MM.1S (cell line): ENCODE results near the gene SH3RF3.

Experiments
- DNase-seq: peaks from one replicate; pipeline ENCODE4 v3.0.0-alpha.2; 2015
- H2AFZ ChIP-seq: fragments of 300-600 bp; sonication (generic); 2 replicates; pipeline ENCODE4 v1.6.0; 2016; ENCODE audit warnings: antibody characterized with exemption, low read length
- H3F3A ChIP-seq: fragments of 300-600 bp; sonication (generic); 2 replicates; pipeline ENCODE4 v1.6.1; 2016; ENCODE audit warnings: mild to moderate bottlenecking, antibody characterized with exemption, low read length, moderate library complexity, mixed read lengths; ENCODE audit not compliant: insufficient read depth
- H3K27ac ChIP-seq: fragments of 300-600 bp; sonication (generic); 2 replicates; pipeline ENCODE4 v1.5.1; 2016; ENCODE audit warnings: mild to moderate bottlenecking, low read length
- H3K27me3 ChIP-seq: fragments of 300-600 bp; sonication (generic); replicated peaks from 2 replicates; pipeline ENCODE4 v1.6.0; 2016; ENCODE audit warnings: low read length; ENCODE audit not compliant: insufficient read depth
- H3K36me3 ChIP-seq: fragments of 300-600 bp; sonication (generic); replicated peaks from 2 replicates; pipeline ENCODE4 v1.6.1; 2016; ENCODE audit warnings: mild to moderate bottlenecking, low read length, mixed read lengths; ENCODE audit not compliant: insufficient read depth
- H3K4me1 ChIP-seq: fragments of 300-600 bp; sonication (generic); 2 replicates; pipeline ENCODE4 v1.6.1; 2016; ENCODE audit warnings: low read length, mixed read lengths
- H3K4me2 ChIP-seq: fragments of 300-600 bp; sonication (generic); 2 replicates; pipeline ENCODE4 v1.6.0; 2016; ENCODE audit warnings: low read depth, low read length
- H3K4me3 ChIP-seq: fragments of 300-600 bp; sonication (generic); 2 replicates; pipeline ENCODE4 v1.5.1; 2016; ENCODE audit warnings: low read length, mixed read lengths
- H3K79me2 ChIP-seq: fragments of 300-600 bp; sonication (generic); 2 replicates; pipeline ENCODE4 v1.6.1; 2016; ENCODE audit warnings: mixed run types, low read length, mixed read lengths
- H3K9ac ChIP-seq: fragments of 300-600 bp; sonication (generic); 2 replicates; pipeline ENCODE4 v1.6.1; 2016; ENCODE audit warnings: low read length, mixed read lengths
- H3K9me2 ChIP-seq: fragments of 300-600 bp; sonication (generic); replicated peaks from 2 replicates; pipeline ENCODE4 v1.6.1; 2016; ENCODE audit warnings: mild to moderate bottlenecking, low read length, mixed read lengths; ENCODE audit not compliant: insufficient read depth
- H3K9me3 ChIP-seq: fragments of 300-600 bp; sonication (generic); replicated peaks from 2 replicates; pipeline ENCODE4 v1.6.1; 2016; ENCODE audit warnings: mild to moderate bottlenecking, low read length, mixed read lengths; ENCODE audit not compliant: insufficient read depth
- H4K20me1 ChIP-seq: fragments of 300-600 bp; sonication (generic); 2 replicates; pipeline ENCODE4 v1.6.1; 2016; ENCODE audit warnings: mild to moderate bottlenecking, low read length, moderate library complexity, mixed read lengths; ENCODE audit not compliant: insufficient read depth
- EZH2 ChIP-seq: fragments of 300-600 bp; sonication (generic); optimal IDR thresholded peaks from 2 replicates; pipeline ENCODE3; 2017; ENCODE audit warnings: low read depth, mild to moderate bottlenecking, antibody characterized with exemption, low read length, mixed read lengths
- EZH2phosphoT487 ChIP-seq: fragments of 300-600 bp; sonication (generic); IDR thresholded peaks from 2 replicates; pipeline ENCODE4 v1.6.1; 2018; ENCODE audit warnings: antibody characterized with exemption, low read length
- TF ChIP-seq, protein P1 (sequence below): fragments of 300-600 bp; sonication (generic); IDR thresholded peaks from 2 replicates; pipeline ENCODE4 v1.5.1; 2016; ENCODE audit warnings: antibody characterized with exemption, low read length, mixed read lengths

Gene SH3RF3

DNA sequence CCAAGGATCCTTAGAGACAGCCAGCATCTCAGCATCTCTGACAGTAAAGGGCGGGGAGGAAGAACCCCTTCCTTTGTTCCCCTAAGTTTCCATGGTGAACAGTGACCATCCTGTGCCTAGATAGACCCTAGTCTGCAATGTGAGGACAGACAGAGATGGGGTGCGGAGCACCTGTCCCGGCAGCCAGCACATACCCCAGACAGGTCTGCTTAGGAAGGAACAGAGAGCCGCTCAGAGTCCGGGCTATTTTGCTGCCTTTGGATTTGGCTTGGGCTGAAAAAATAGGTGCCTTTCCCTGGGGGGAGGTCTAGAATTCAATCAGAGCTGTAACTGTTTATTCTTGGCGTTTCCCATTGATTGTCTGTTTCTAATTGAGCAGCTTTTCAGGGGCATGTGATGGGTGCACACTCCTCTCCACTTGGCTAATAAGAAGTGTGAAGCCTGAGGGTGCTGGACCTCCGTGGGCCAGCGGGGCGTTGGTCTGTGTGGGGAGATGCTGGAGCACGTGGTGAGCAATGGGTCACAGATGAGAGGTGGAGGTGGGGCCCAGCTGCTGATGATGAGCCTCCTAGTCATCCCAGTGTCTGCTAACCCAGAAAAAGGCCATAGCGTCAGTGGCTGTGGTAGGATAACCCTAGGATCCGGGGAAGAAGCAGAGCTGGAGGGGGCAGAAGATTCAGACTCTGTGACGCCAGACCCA lies 247.9 kb downstream of the SH3RF3 start:
- no peaks in the 10 kb centered on the region for H3K79me2 ChIP-seq
- H3K4me1 ChIP-seq, result no peaks in the 10 kb centered on the region
- no peaks in the 10 kb centered on the region for H3K9me2 ChIP-seq
- peaks cover 3% of the 10 kb centered on the region; the same call in 1 of the 2 replicates for H3K36me3 ChIP-seq
- no peak overlapping the region for H3K27ac ChIP-seq
- H3K9ac ChIP-seq, result no peak overlapping the region
- no peak for DNase-seq
- H3K9me3 ChIP-seq, result no peaks in the 10 kb centered on the region
- no peak overlapping the region for H3K4me3 ChIP-seq
- no peaks in the 10 kb centered on the region for H4K20me1 ChIP-seq
- TF ChIP-seq EZH2 (no peak), EZH2phosphoT487 (no peak)
- TF ChIP-seq, protein P1, sequence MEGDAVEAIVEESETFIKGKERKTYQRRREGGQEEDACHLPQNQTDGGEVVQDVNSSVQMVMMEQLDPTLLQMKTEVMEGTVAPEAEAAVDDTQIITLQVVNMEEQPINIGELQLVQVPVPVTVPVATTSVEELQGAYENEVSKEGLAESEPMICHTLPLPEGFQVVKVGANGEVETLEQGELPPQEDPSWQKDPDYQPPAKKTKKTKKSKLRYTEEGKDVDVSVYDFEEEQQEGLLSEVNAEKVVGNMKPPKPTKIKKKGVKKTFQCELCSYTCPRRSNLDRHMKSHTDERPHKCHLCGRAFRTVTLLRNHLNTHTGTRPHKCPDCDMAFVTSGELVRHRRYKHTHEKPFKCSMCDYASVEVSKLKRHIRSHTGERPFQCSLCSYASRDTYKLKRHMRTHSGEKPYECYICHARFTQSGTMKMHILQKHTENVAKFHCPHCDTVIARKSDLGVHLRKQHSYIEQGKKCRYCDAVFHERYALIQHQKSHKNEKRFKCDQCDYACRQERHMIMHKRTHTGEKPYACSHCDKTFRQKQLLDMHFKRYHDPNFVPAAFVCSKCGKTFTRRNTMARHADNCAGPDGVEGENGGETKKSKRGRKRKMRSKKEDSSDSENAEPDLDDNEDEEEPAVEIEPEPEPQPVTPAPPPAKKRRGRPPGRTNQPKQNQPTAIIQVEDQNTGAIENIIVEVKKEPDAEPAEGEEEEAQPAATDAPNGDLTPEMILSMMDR, result no peak
- H3K4me2 ChIP-seq, result no peak overlapping the region
- H3F3A ChIP-seq, result no peaks in the 10 kb centered on the region
- no peak overlapping the region for H2AFZ ChIP-seq
- H3K27me3 ChIP-seq, result no peaks in the 10 kb centered on the region

DNA sequence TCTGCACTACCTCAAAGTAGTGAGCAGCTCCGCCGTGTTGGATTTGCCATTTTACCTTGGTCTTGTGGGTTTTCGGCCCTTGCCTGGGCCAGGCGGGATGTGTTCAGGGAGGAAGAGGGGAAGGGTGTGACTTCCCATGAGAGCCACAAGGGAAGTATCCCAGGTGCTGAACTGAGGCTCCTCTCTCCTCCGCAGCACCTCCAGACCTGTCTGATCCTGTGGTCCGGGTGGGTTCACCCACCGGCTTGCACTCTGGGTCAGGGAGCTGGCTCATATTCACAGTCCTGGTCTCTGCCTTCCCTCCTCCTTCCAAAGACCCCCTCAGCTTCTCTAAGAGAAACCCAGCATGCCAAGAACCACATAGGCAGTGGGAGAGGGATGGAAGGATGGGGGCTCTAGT lies 249.0 kb downstream of the SH3RF3 start:
- H3K4me1 ChIP-seq, result no peaks in the 10 kb centered on the region

DNA sequence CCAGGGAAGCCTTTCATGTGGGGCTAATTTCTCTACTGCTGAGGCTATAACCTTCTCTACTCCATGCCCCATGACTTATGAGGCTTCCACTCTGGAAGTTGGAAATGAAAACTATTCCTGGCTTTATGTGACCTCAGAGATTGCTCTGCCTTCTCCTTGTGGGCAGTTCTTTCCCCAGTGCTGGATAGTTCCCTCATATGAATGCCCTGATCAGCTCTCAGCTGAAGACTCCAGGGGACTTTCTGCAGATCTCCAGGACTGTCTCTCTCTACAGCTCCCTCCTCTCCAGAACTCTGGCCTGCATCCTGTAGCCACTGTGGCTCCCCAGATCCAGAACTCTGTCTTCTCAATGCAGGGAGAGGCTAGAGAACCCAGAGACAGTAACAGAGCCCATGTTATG lies 249.7 kb downstream of the SH3RF3 start:
- H3K27ac ChIP-seq, result no peak overlapping the region
- H2AFZ ChIP-seq, result no peak overlapping the region
- no peaks in the 10 kb centered on the region for H3F3A ChIP-seq
- H3K36me3 ChIP-seq, result no peaks in the 10 kb centered on the region
- no peak for TF ChIP-seq EZH2
- no peak overlapping the region for H3K9ac ChIP-seq
- no peaks in the 10 kb centered on the region for H4K20me1 ChIP-seq
- no peaks in the 10 kb centered on the region for H3K9me2 ChIP-seq
- no peaks in the 10 kb centered on the region for H3K4me1 ChIP-seq
- H3K9me3 ChIP-seq, result no peaks in the 10 kb centered on the region
- H3K4me2 ChIP-seq, result no peak overlapping the region
- no peak overlapping the region for H3K4me3 ChIP-seq
- no peaks in the 10 kb centered on the region for H3K79me2 ChIP-seq
- no peak for DNase-seq
- no peaks in the 10 kb centered on the region for H3K27me3 ChIP-seq

More for the DNA sequence above, 249.0 kb downstream of the SH3RF3 start:
- H3K9me3 ChIP-seq, result no peaks in the 10 kb centered on the region
- H4K20me1 ChIP-seq, result no peaks in the 10 kb centered on the region
- no peaks in the 10 kb centered on the region for H3K79me2 ChIP-seq
- H3K4me3 ChIP-seq, result no peak overlapping the region
- no peak overlapping the region for H3K27ac ChIP-seq
- no peaks in the 10 kb centered on the region for H3K9me2 ChIP-seq
- no peaks in the 10 kb centered on the region for H3K36me3 ChIP-seq
- no peak overlapping the region for H2AFZ ChIP-seq
- no peak for DNase-seq
- TF ChIP-seq, protein P1, result no peak
- TF ChIP-seq EZH2phosphoT487, result no peak
- TF ChIP-seq EZH2, result no peak
- no peaks in the 10 kb centered on the region for H3K27me3 ChIP-seq
- H3K9ac ChIP-seq, result no peak overlapping the region
- H3F3A ChIP-seq, result no peaks in the 10 kb centered on the region
- no peak overlapping the region for H3K4me2 ChIP-seq

DNA sequence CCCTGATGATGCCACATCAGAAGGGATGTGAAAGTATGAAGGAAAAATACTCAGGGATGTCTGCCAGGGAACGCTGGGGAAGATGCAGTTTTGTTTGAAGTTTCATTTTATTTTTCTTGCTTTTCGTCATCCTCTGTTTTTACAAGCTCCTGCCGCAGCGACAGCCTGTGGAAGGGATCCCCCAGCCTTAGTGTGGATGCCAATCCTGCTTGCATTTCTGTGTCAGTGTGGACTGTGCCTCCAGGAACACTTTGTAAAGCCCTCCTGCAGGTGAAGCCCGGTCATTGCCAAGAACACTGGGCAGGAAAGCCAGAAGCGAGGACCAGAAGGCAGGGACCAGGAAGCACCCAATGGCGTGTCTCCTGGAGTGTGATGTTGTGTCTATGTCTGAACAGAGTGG lies 250.5 kb downstream of the SH3RF3 start:
- no peaks in the 10 kb centered on the region for H3K9me2 ChIP-seq
- no peaks in the 10 kb centered on the region for H3K79me2 ChIP-seq
- H3K9ac ChIP-seq, result no peak overlapping the region
- no peak overlapping the region for H3K4me3 ChIP-seq
- DNase-seq, result no peak
- no peaks in the 10 kb centered on the region for H3K27me3 ChIP-seq
- no peak overlapping the region for H2AFZ ChIP-seq
- no peaks in the 10 kb centered on the region for H3K9me3 ChIP-seq
- H3K4me1 ChIP-seq, result no peaks in the 10 kb centered on the region
- H3F3A ChIP-seq, result no peaks in the 10 kb centered on the region
- H3K27ac ChIP-seq, result no peak overlapping the region
- H3K36me3 ChIP-seq, result no peaks in the 10 kb centered on the region
- no peak for TF ChIP-seq EZH2
- TF ChIP-seq, protein P1, result no peak
- TF ChIP-seq EZH2phosphoT487, result no peak
- no peaks in the 10 kb centered on the region for H4K20me1 ChIP-seq
- H3K4me2 ChIP-seq, result no peak overlapping the region
